Astrocyte of the spinal cord (primary cell): ENCODE results near the gene TEX101.
"Not testable (repeated sequence)": the region's sequence is repeated elsewhere in the genome, so short reads cannot be mapped to it uniquely, and the experiment has no call there.

Experiments used
- DNase-seq: peaks from one replicate; pipeline ENCODE4 v3.0.0; 2011; ENCODE audit warnings: low read depth, low spot score
- H3K4me3 ChIP-seq: 2 replicates; pipeline ENCODE4 v1.5.1; 2011; ENCODE audit warnings: low read depth, mild to moderate bottlenecking, low read length, moderate library complexity
- in situ Hi-C: cut with HindIII; loops from 2 replicates; pipeline ENCODE4 v1.10.0; 2017; ENCODE audit warnings: low sequenced_read_pairs
- TF ChIP-seq, protein P1 (sequence below): IDR thresholded peaks from 2 replicates; pipeline ENCODE4 v1.5.1; 2012; ENCODE audit warnings: low read depth, mild to moderate bottlenecking, low read length, inconsistent platforms

Gene TEX101

GRCh38 chr19:43414554-43414953, at the start of gene TEX101:
TSS of gene TEX101 (plus strand) at chr19:43414890. CDS start at chr19:43415920, 1,030 bp downstream.
- no peak for DNase-seq
- TF ChIP-seq, protein P1, sequence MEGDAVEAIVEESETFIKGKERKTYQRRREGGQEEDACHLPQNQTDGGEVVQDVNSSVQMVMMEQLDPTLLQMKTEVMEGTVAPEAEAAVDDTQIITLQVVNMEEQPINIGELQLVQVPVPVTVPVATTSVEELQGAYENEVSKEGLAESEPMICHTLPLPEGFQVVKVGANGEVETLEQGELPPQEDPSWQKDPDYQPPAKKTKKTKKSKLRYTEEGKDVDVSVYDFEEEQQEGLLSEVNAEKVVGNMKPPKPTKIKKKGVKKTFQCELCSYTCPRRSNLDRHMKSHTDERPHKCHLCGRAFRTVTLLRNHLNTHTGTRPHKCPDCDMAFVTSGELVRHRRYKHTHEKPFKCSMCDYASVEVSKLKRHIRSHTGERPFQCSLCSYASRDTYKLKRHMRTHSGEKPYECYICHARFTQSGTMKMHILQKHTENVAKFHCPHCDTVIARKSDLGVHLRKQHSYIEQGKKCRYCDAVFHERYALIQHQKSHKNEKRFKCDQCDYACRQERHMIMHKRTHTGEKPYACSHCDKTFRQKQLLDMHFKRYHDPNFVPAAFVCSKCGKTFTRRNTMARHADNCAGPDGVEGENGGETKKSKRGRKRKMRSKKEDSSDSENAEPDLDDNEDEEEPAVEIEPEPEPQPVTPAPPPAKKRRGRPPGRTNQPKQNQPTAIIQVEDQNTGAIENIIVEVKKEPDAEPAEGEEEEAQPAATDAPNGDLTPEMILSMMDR: no peak
- in situ Hi-C loops: no loop called here
- H3K4me3 ChIP-seq: no peak within 1 kb of the TSS

- H3K4me3 ChIP-seq, DNase-seq, in situ Hi-C loops: not testable (repeated sequence)
Measured at GRCh38 chr19:43365677-43366076, 49.0 kb upstream of the TEX101 start.

- no peak for DNase-seq
- H3K4me3 ChIP-seq: no peak overlapping the region
- in situ Hi-C loops: no loop called here
- TF ChIP-seq, protein P1: no peak
Measured at GRCh38 chr19:43367822-43368221, 46.9 kb upstream of the TEX101 start.

DNA sequence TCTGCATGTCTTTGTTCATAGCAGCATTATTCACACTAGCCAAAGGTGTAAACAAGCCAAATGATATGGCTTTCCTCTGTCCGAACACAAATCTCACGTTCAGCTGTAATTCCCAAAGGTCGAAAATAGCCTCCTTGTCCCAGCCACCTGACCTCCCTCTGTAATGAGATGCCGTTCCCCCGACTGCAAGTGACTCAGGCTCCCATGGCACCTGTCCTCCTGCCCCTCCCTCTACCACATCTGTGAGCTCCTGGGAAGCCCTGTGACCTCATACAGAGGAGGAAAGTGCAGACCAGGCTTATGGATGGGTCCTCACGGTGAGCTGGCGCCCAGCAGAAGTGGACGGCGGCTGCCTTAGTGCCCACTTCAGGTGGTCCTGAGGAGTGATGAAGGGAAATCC, 45.8 kb upstream of the TEX101 start:
- H3K4me3 ChIP-seq, in situ Hi-C loops, DNase-seq: not testable (repeated sequence)

DNA sequence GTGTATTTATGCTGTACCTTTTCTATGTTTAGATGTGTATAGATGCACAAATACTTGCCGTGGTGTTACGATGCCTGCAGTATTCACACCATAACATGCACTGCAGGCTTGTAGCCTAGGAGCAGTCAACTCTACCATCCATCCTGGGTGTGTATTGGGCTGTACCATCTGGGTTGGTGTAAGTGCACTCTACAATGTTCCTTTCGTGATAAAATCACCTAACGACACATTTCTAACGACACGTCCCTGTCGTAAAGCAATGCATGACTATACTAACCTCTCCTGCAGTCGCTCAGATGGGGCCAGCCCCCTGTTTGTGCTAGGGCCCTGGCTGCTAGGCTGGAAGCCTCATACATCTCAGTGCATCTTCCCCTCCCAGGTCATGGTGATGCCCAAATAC, 42.8 kb upstream of the TEX101 start:
- H3K4me3 ChIP-seq: no peak overlapping the region
- TF ChIP-seq, protein P1: no peak
- in situ Hi-C loops: no loop called here
- DNase-seq: no peak

DNA sequence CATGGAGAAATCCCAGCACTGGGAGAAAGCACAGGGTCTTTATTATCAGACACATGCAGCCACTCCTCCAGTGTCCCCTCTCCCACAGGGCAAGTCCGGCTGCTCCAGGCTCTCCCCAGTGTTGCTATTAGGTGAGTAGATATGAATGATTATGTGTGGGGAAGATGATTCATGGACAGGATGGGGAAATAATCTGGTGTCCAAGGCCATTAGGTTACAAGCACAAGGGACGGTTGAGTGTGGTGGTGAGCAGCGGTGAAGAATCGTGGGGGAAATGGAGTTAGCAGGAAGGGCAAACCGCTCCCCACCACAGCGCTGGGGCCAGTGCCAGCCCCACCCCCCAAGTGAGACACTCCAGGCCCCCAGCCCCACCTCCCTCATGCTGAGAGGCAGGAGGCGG, 42.2 kb upstream of the TEX101 start:
- no peak for DNase-seq
- no peak overlapping the region for H3K4me3 ChIP-seq
- TF ChIP-seq, protein P1: no peak
- in situ Hi-C loops: no loop called here

GRCh38 chr19:43377624-43378023, 37.1 kb upstream of the TEX101 start:
- H3K4me3 ChIP-seq, in situ Hi-C loops: not testable (repeated sequence)

DNA sequence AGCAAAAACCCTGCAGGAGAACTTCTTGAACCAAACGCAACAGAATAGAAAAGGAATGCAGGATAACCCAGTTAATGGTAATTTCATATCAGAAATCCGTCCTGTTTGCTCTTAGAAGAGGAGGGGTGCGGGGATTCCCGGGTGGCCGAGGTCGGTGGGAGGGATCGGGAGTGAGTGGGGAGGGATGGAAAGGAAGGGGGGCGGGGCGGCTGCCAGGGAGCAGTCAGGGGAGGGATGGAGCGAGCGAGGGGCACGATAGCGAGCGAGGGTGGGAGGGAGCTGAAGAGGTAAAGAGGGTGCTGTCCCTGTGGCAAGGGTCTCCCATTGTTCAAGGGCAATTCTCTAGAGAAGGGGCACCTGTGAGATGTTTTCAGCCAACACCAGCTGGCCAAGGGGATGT, 34.7 kb upstream of the TEX101 start:
- TF ChIP-seq, protein P1: no peak
- in situ Hi-C loops: no loop called here

More at GRCh38 chr19:43377624-43378023, 37.1 kb upstream of the TEX101 start:
- not testable (repeated sequence) for DNase-seq

More for the DNA sequence above, 34.7 kb upstream of the TEX101 start:
- H3K4me3 ChIP-seq: no peak overlapping the region
- DNase-seq: no peak
